K562 (cell line): ENCODE results near the gene TMEM239. TPM values are rescaled to one million over a fixed set of nuclear protein-coding genes. Genes with fewer than 3 reads are reported as not detected.

ENCODE experiments used
- ATAC-seq: fragments of 200-7000 bp; cut with Tn5 transposase; 3 replicates; pipeline ENCODE4 v1.9.1; 2020; ENCODE audit warnings: moderate library complexity
- BruUV-seq: library from RNA; stranded (reverse); fragments of 400-500 nt; replicated peaks from 2 replicates; lab custom pipeline; 2021; lab: Mats Ljungman, UMichigan
- CTCF ChIA-PET: fragments of 300-600 bp; formaldehyde crosslinking; extraction: SDS; loops from one replicate; lab custom pipeline; 2021; ENCODE audit warnings: low intra/inter-chr PET ratio; lab: Yijun Ruan, JAX
- POLR2A ChIA-PET: fragments of 300-600, 350-650 bp; sonication (Branson Sonifier 250); formaldehyde crosslinking; extraction: SDS; loops from one replicate; lab custom pipeline; 2021; ENCODE audit warnings: antibody characterized with exemption, inconsistent platforms; lab: Yijun Ruan, JAX
- DNase-seq, 4 experiments: peaks; one replicate each; pipeline versions ENCODE4 v3.0.0 to v3.0.0-alpha.2; 2011 to 2018; ENCODE audit warnings: low spot score in 3 of 4, mixed read lengths in 3 of 4; ENCODE audit errors: extremely low read depth in 1 of 4
- FAIRE-seq: peaks from 2 replicates; lab custom pipeline; 2011; peaks lifted over from hg19 to GRCh38; lab: Jason Lieb, UNC
- H2AFZ ChIP-seq: 2 replicates; pipeline ENCODE4 v1.6.0; 2011; ENCODE audit warnings: low read depth, low read length, control low read depth, inconsistent platforms
- H3K27ac ChIP-seq: fragments of 200-600 bp; 3 replicates; pipeline ENCODE4 v1.8.0; 2011; ENCODE audit warnings: low read depth, mild to moderate bottlenecking, control low read depth, inconsistent platforms, low read length, moderate library complexity, mixed read lengths; ENCODE audit errors: extremely low read depth
- H3K27me3 ChIP-seq, 2 experiments: fragments of 300-600 bp in 1 of 2; 2 replicates in 1 of 2; 3 replicates in 1 of 2; pipeline versions ENCODE4 v1.6.0 to v1.8.0; 2011; ENCODE audit warnings: inconsistent platforms in 2 of 2, low read length in 2 of 2, mild to moderate bottlenecking in 1 of 2, mixed read lengths in 1 of 2, moderate library complexity in 1 of 2; ENCODE audit not compliant: control insufficient read depth in 2 of 2, insufficient read depth in 2 of 2
- H3K36me3 ChIP-seq: fragments of 300-600 bp; 3 replicates; pipeline ENCODE4 v1.8.0; 2011; ENCODE audit warnings: mild to moderate bottlenecking, low read length, inconsistent platforms; ENCODE audit not compliant: control insufficient read depth, insufficient read depth
- H3K4me1 ChIP-seq, 2 experiments: fragments of 200-600 bp in 1 of 2; replicated peaks in 1 of 2; 2 replicates in 1 of 2; 3 replicates in 1 of 2; pipeline versions ENCODE4 v1.5.1 to v1.8.0; 2011; ENCODE audit warnings: inconsistent platforms in 2 of 2, low read length in 2 of 2, mild to moderate bottlenecking in 1 of 2, mixed read lengths in 1 of 2, moderate library complexity in 1 of 2; ENCODE audit not compliant: control insufficient read depth in 2 of 2, insufficient read depth in 2 of 2
- H3K4me2 ChIP-seq: 2 replicates; pipeline ENCODE4 v1.6.1; 2011; ENCODE audit warnings: low read length, control low read depth, inconsistent platforms, mixed read lengths; ENCODE audit not compliant: insufficient read depth
- H3K4me3 ChIP-seq: fragments of 200-600 bp; sonication (generic), shearing (Covaris generic); 2 replicates; pipeline ENCODE4 v1.5.1; 2016; ENCODE audit warnings: control low read depth, inconsistent platforms
- H3K79me2 ChIP-seq: fragments of 200-600 bp; 3 replicates; pipeline ENCODE4 v1.8.0; 2011; ENCODE audit warnings: low read length, inconsistent platforms; ENCODE audit not compliant: control insufficient read depth, insufficient read depth
- H3K9ac ChIP-seq, 2 experiments: 2 replicates each; pipeline versions ENCODE4 v1.6.0 to v1.6.1; 2011; ENCODE audit warnings: low read depth in 2 of 2, low read length in 2 of 2, control low read depth in 1 of 2, inconsistent platforms in 1 of 2, mild to moderate bottlenecking in 1 of 2, mixed read lengths in 1 of 2; ENCODE audit not compliant: insufficient read depth in 1 of 2
- H3K9me1 ChIP-seq: one replicate; pipeline ENCODE4 v1.6.0; 2011; ENCODE audit warnings: inconsistent platforms, mild to moderate bottlenecking, low read length, moderate library complexity; ENCODE audit not compliant: control insufficient read depth, insufficient read depth
- H3K9me3 ChIP-seq: replicated peaks from 2 replicates; pipeline ENCODE4 v1.5.1; 2011; ENCODE audit warnings: low read depth, low read length, inconsistent platforms; ENCODE audit not compliant: control insufficient read depth, insufficient read depth
- H4K20me1 ChIP-seq: replicated peaks from 2 replicates; pipeline ENCODE4 v1.6.1; 2011; ENCODE audit warnings: low read length, inconsistent platforms, mixed read lengths; ENCODE audit not compliant: control insufficient read depth, insufficient read depth
- BHLHE40 ChIP-seq: IDR thresholded peaks from 2 replicates; pipeline ENCODE4 v1.6.1; 2011; ENCODE audit warnings: low read length, improper control_type of control experiment
- BRD9 ChIP-seq: fragments of 450-650 bp; IDR thresholded peaks from 2 replicates; pipeline ENCODE4 v1.6.1; 2018; ENCODE audit warnings: low read depth; ENCODE audit not compliant: partially characterized antibody
- CEBPG ChIP-seq, 3 experiments: fragments of 200-800 bp in 1 of 3; sonication (Bioruptor generic) in 1 of 3; sonication (generic) in 1 of 3; formaldehyde crosslinking in 1 of 3; IDR thresholded peaks in 2 of 3; conservative IDR thresholded peaks in 1 of 3; 2 replicates each; pipeline versions ENCODE4 v1.6.1 to v1.8.0; 2016 to 2022; ENCODE audit warnings: missing compliant biosample characterization in 2 of 3, missing genetic modification characterization in 2 of 3, mild to moderate bottlenecking in 1 of 3, missing genetic modification reagents in 1 of 3
- E2F3 ChIP-seq: fragments of 250-450 bp; sonication (Bioruptor Pico); IDR thresholded peaks from 2 replicates; pipeline ENCODE4 v1.4.0; 2020; ENCODE audit warnings: mild to moderate bottlenecking
- GATA2 ChIP-seq: sonication (generic); formaldehyde crosslinking; IDR thresholded peaks from 2 replicates; pipeline ENCODE4 v1.4.0; 2020; ENCODE audit warnings: mild to moderate bottlenecking, missing genetic modification reagents
- MYBL2 ChIP-seq, 2 experiments: fragments of 450-650 bp in 1 of 2; sonication (generic) in 1 of 2; formaldehyde crosslinking in 1 of 2; IDR thresholded peaks; 2 replicates each; pipeline versions ENCODE4 v1.6.1 to v1.8.1; 2017 to 2022; ENCODE audit warnings: borderline replicate concordance in 1 of 2, inconsistent platforms in 1 of 2, low read depth in 1 of 2, mild to moderate bottlenecking in 1 of 2, missing genetic modification reagents in 1 of 2, moderate library complexity in 1 of 2
- NCOR1 ChIP-seq: fragments of 450-650 bp; IDR thresholded peaks from 2 replicates; pipeline ENCODE4 v1.6.1; 2016; ENCODE audit warnings: mild to moderate bottlenecking, moderate library complexity
- NFIC ChIP-seq: fragments of 450-650 bp; IDR thresholded peaks from 2 replicates; pipeline ENCODE4 v1.6.1; 2017; ENCODE audit warnings: mild to moderate bottlenecking, inconsistent platforms
- PRPF4 ChIP-seq: fragments of 200-400 bp; formaldehyde crosslinking; IDR thresholded peaks from one replicate; pipeline ENCODE4 v1.6.1; 2017; ENCODE audit warnings: low read length, low read depth, mild to moderate bottlenecking; ENCODE audit not compliant: insufficient read depth, poor library complexity, severe bottlenecking
- TAL1 ChIP-seq: fragments of 450-650 bp; IDR thresholded peaks from 2 replicates; pipeline ENCODE4 v1.6.1; 2016; ENCODE audit warnings: mild to moderate bottlenecking
- TCF3 ChIP-seq: sonication (generic); formaldehyde crosslinking; IDR thresholded peaks from 2 replicates; pipeline ENCODE4 v1.4.0; 2020; ENCODE audit warnings: mild to moderate bottlenecking, missing genetic modification reagents
- TEAD4 ChIP-seq, 2 experiments: sonication (generic) in 1 of 2; formaldehyde crosslinking in 1 of 2; IDR thresholded peaks; 2 replicates each; pipeline versions ENCODE4 v1.6.1 to v1.8.0; 2012 to 2022; ENCODE audit warnings: borderline replicate concordance in 1 of 2, inconsistent platforms in 1 of 2, low read length in 1 of 2, mild to moderate bottlenecking in 1 of 2, missing genetic modification reagents in 1 of 2
- XRCC4 ChIP-seq: IDR thresholded peaks from one replicate; pipeline ENCODE4 v1.6.1; 2011; ENCODE audit not compliant: insufficient read depth, insufficient read length; ENCODE audit errors: extremely low read depth
- ZBTB7A ChIP-seq: IDR thresholded peaks from 2 replicates; pipeline ENCODE4 v1.6.1; 2011; ENCODE audit warnings: low read depth, mild to moderate bottlenecking, low read length, moderate library complexity, borderline replicate concordance; ENCODE audit not compliant: control insufficient read depth
- ZBTB8A ChIP-seq: fragments of 450-650 bp; IDR thresholded peaks from 2 replicates; pipeline ENCODE4 v1.6.1; 2018; ENCODE audit warnings: mild to moderate bottlenecking, moderate library complexity; ENCODE audit not compliant: partially characterized antibody
- ZNF431 ChIP-seq: sonication (generic); formaldehyde crosslinking; IDR thresholded peaks from 2 replicates; pipeline ENCODE4 v1.8.0; 2022; ENCODE audit warnings: mild to moderate bottlenecking, missing genetic modification reagents
- WGBS: fragments of 100-300 bp; shearing (Covaris generic); methylation state at CpG from one replicate; pipeline ENCODE4 v1.1.6; 2016; ENCODE audit warnings: low coverage, mixed read lengths; ENCODE audit not compliant: insufficient coverage; ENCODE audit errors: missing lambda C conversion rate; 5-methylcytosine and 5-hydroxymethylcytosine counted together
- in situ Hi-C: fragments of 300-500 bp; cut with MboI; formaldehyde crosslinking; loops from 4 replicates; pipeline ENCODE4 v1.15.0; 2018; ENCODE audit warnings: inconsistent platforms, mixed read lengths
- intact Hi-C: fragments of 100-400 bp; cut with micrococcal nuclease; formaldehyde crosslinking; loops from 2 replicates; pipeline ENCODE4 v1.14.2; 2022
- polyA plus RNA-seq, 8 experiments: library from polyadenylated mRNA; depleted of rRNA in 4 of 8; stranded (reverse) in 5 of 8; unstranded in 3 of 8; fragments of >200 nt; fragmentation: Nextera tagmentation in 2 of 8; fragmentation: Illumina TruSeq in 1 of 8; extraction: Ambion mirVana in 2 of 8; extraction: Trizol in 1 of 8; gene quantifications; 2 replicates each; pipeline versions ENCODE4 v1.2.1 to v1.2.3, GENCODE V29; 2011 to 2014; ENCODE audit warnings: inconsistent platforms in 1 of 8, missing spikeins in 1 of 8
- total RNA-seq, 7 experiments: library from RNA; depleted of rRNA in 6 of 7; stranded (reverse); fragments of >200 nt in 6 of 7; fragmentation: Illumina TruSeq in 2 of 7; extraction: Trizol in 2 of 7; gene quantifications; 2 replicates each; pipeline versions ENCODE4 v1.2.1 to v1.2.3, GENCODE V29; 2011 to 2021; ENCODE audit warnings: low replicate concordance in 1 of 7

TMEM239 gene
- total and polyA plus RNA-seq, 9 of the 15 experiments (the other 6 are each of a cell fraction or from before 2014, with no cell fraction given): not detected

- intact Hi-C loops: no loop called here
- no TSS peak for BruUV-seq
- CTCF ChIA-PET: no interaction called here
Observed at GRCh38 chr20:2801286-2801728, 14.9 kb upstream of the TMEM239 start.

GRCh38 chr20:2804041-2804828, 11.9 kb upstream of the TMEM239 start:
- BruUV-seq: no TSS peak
- Histone ChIP-seq H3K4me1 (peaks cover 4 to 37% of the 10 kb centered on the region in 2 experiments; a peak in 4 of 5 replicates), H2AFZ (no peak overlapping the region), H3K9me1 (no peaks in the 10 kb centered on the region), H3K4me2 (no peak overlapping the region), H4K20me1 (no peaks in the 10 kb centered on the region), H3K4me3 (no peak overlapping the region), H3K9ac (no peak overlapping the region), H3K36me3 (no peaks in the 10 kb centered on the region), H3K27ac (no peak overlapping the region), H3K79me2 (no peaks in the 10 kb centered on the region), H3K9me3 (no peaks in the 10 kb centered on the region), H3K27me3 (peaks cover 0 to 24% of the 10 kb centered on the region in 2 experiments; a peak in 2 of 5 replicates)
- no peak for FAIRE-seq
- ATAC-seq: no peak
- in situ Hi-C loops (no loop called here), intact Hi-C loops (no loop called here)
- DNase-seq: peak in 2 of 4 experiments; percentile 31 to 37
- ChIA-PET POLR2A (interaction anchor here (1.0 to 1.3 kb wide), 2 partner anchors 10 to 14 kb away, joined by 3 to 6 read pairs; partner anchors contain the start of gene C20orf141), CTCF (no interaction called here)
- WGBS: 16% methylated on average over 14 of the region's 16 CpGs
- TF ChIP-seq CEBPG (CRISPR knock-in tag; IDR thresholded peaks at IDR 0.05): peak; percentile 59; the same call in 1 of the 2 replicates
- peak in 1 of 2 experiments; percentile 68; a peak in 3 of 4 replicates for TF ChIP-seq CEBPG (tag; conservative IDR thresholded peaks at IDR 0.05 in 1 of 2, IDR thresholded peaks at IDR 0.05 in 1 of 2)
- TF ChIP-seq NCOR1: peak; percentile 77
- no peak for TF ChIP-seq ZBTB8A
- no peak for TF ChIP-seq ZNF431 (CRISPR knock-in tag)
- TF ChIP-seq TCF3 (CRISPR knock-in tag): peak; percentile 90
- TF ChIP-seq TEAD4 (IDR thresholded peaks at IDR 0.05; ENCODE audit: low read length): peak; percentile 91
- TF ChIP-seq TEAD4 (CRISPR knock-in tag; IDR thresholded peaks at IDR 0.05; ENCODE audit: borderline replicate concordance): no peak
- TF ChIP-seq GATA2 (CRISPR knock-in tag): peak; percentile 70
- TF ChIP-seq XRCC4: no peak
- TF ChIP-seq TAL1: peak; percentile 92
- TF ChIP-seq BHLHE40: no peak

More at GRCh38 chr20:2801286-2801728, 14.9 kb upstream of the TMEM239 start:
- Histone ChIP-seq H3K4me1 (peaks cover 4 to 45% of the 10 kb centered on the region in 2 experiments; a peak in 4 of 5 replicates), H3K9me3 (no peaks in the 10 kb centered on the region), H4K20me1 (0 out of 2 replicates have a peak, but pooled peaks cover 3% of the 10 kb centered on the region), H3K4me3 (no peak overlapping the region), H3K36me3 (no peaks in the 10 kb centered on the region), H3K27ac (no peak overlapping the region), H3K79me2 (no peaks in the 10 kb centered on the region), H2AFZ (peak overlapping the region; percentile 83), H3K27me3 (peaks cover 0 to 40% of the 10 kb centered on the region in 2 experiments; a peak in 2 of 5 replicates), H3K9ac (no peak overlapping the region), H3K4me2 (peak overlapping the region; percentile 55), H3K9me1 (no peaks in the 10 kb centered on the region)
- POLR2A ChIA-PET: no interaction called here
- ATAC-seq (no peak), FAIRE-seq (no peak), DNase-seq (no peak)
- in situ Hi-C loops: no loop called here
- TF ChIP-seq MYBL2 (IDR thresholded peaks at IDR 0.05; ENCODE audit: low read depth): no peak
- no peak for TF ChIP-seq MYBL2 (CRISPR knock-in tag; IDR thresholded peaks at IDR 0.05; ENCODE audit: borderline replicate concordance)
- TF ChIP-seq PRPF4: no peak
- no peak for TF ChIP-seq E2F3
- TF ChIP-seq BRD9: no peak
- TF ChIP-seq NFIC: 0 out of 2 replicates have a peak, but pooled peaks have one; percentile 8
- TF ChIP-seq ZBTB7A: no peak
- 30% methylated on average over 11 of the region's 13 CpGs for WGBS
